ENCODE measurements around the gene PAPLN. TPM values are rescaled to one million over a fixed set of nuclear protein-coding genes. Genes with fewer than 3 reads are reported as not detected.

The PAPLN gene
- total and polyA plus RNA-seq, 9 of the 15 experiments (the other 6 are each of a cell fraction or from before 2014, with no cell fraction given) = 0.43 to 3.5 (median 1.7) TPM

DNA sequence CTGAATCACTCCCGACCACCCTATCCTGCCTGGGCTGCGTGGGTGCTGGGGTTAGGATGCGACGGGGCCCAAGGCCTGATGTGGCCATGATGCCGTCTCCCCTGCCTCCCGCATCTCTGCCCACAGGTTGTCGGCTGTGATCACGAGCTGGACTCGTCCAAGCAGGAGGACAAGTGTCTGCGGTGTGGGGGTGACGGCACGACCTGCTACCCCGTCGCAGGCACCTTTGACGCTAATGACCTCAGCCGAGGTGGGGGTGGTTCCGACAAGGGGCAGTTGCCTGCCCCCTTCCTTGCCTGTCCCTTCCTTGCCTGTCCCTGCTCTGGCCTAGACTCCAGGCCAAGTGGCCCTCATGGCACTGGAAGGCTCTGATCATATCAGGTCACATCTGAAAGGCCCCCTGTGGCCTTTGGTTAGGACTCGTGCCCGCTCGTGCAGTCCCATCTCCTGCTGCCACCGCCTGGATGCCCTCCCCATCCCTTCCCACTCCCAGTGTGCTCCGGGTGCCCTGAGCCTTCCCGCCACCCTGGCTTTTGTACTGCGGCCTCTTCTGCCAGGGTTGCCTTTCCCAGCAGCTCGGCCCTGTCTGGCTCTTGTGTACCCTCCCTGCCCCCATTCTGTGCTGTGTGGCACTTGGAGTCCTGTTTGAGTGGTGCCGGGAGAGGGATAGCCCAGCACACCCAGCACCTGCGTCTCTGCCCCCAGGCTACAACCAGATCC, 13.6 kb downstream of the PAPLN start:
- POLR2A ChIA-PET = no interaction called here
- no peak for FAIRE-seq
- H3K27me3 ChIP-seq (ENCODE audit: control insufficient read depth in 2 of 2, insufficient read depth in 2 of 2, low read length in 2 of 2) = no peaks in the 10 kb centered on the region
- TF ChIP-seq, protein P1, sequence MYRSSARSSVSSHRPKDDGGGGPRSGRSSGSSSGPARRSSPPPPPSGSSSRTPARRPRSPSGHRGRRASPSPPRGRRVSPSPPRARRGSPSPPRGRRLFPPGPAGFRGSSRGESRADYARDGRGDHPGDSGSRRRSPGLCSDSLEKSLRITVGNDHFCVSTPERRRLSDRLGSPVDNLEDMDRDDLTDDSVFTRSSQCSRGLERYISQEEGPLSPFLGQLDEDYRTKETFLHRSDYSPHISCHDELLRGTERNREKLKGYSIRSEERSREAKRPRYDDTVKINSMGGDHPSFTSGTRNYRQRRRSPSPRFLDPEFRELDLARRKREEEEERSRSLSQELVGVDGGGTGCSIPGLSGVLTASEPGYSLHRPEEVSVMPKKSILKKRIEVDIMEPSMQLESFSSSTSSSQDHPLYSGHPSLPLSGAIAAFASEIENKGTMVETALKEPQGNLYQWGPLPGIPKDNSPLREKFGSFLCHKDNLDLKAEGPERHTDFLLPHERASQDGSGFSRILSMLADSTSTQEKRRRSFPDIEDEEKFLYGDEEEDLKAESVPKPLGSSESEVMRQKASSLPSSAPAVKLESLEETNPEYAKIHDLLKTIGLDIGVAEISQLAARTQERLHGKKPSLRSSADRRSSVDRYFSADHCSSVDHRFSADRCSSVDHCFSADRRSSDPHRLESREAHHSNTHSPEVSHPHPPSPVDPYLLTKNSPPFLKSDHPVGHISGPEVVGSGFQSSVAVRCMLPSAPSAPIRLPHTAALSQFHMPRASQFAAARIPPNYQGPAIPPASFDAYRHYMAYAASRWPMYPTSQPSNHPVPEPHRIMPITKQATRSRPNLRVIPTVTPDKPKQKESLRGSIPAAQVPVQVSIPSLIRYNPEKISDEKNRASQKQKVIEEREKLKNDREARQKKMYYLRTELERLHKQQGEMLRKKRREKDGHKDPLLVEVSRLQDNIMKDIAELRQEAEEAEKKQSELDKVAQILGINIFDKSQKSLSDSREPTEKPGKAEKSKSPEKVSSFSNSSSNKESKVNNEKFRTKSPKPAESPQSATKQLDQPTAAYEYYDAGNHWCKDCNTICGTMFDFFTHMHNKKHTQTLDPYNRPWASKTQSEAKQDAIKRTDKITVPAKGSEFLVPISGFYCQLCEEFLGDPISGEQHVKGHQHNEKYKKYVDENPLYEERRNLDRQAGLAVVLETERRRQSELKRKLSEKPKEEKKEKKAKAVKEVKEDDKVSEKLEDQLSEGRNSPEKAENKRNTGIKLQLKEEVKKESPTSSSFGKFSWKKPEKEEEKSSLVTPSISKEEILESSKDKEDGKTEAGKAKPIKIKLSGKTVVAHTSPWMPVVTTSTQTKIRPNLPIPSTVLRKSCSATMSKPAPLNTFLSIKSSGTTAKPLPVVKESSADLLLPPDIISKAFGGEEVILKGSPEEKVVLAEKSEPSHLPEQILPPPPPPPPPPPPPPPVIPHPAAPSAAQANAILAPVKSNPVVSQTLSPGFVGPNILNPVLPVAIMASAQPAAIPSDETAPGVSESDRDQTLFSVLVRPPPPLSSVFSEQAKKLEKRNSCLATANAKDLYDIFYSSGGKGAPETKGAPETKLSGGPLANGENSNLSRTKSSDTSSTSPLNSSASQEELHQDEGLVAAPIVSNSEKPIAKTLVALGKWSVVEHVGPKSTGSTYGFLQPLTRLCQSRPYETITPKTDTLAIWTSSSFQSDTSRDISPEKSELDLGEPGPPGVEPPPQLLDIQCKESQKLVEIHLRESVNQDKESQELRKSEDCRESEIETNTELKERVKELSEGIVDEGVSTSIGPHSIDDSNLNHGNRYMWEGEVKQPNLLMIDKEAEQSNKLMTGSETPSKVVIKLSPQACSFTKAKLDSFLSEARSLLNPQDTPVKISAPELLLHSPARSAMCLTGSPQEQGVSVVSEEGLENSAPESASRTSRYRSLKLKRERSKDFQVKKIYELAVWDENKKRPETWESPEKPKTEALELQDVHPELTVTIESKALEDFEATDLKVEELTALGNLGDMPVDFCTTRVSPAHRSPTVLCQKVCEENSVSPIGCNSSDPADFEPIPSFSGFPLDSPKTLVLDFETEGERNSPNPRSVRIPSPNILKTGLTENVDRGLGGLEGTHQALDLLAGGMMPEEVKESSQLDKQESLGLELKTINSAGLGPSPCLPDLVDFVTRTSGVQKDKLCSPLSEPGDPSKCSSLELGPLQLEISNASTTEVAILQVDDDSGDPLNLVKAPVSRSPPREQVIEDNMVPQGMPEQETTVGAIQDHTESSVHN (IDR thresholded peaks at IDR 0.05; ENCODE audit: borderline replicate concordance in 1 of 2, low read depth in 1 of 2) = no peak
- no peak for TF ChIP-seq HNRNPUL1 (IDR thresholded peaks at IDR 0.05; ENCODE audit: low read length)
- no peak for TF ChIP-seq SETDB1 (IDR thresholded peaks at IDR 0.05; ENCODE audit: low read length)
- no peak for TF ChIP-seq CEBPG (CRISPR knock-in tag; IDR thresholded peaks at IDR 0.05)
- no peak for TF ChIP-seq CEBPG (tag; conservative IDR thresholded peaks at IDR 0.05 in 1 of 2, IDR thresholded peaks at IDR 0.05 in 1 of 2)
- no peak for TF ChIP-seq E2F8 (IDR thresholded peaks at IDR 0.05; ENCODE audit: low read depth, partially characterized antibody)
- no peak for TF ChIP-seq NR2F6 (CRISPR knock-in tag; IDR thresholded peaks at IDR 0.05)
- TF ChIP-seq ARHGAP35 (IDR thresholded peaks at IDR 0.05; ENCODE audit: partially characterized antibody) = no peak
- no peak for TF ChIP-seq ZNF780A (CRISPR knock-in tag; IDR thresholded peaks at IDR 0.05)
- TF ChIP-seq KLF1 (tag; IDR thresholded peaks at IDR 0.05) = no peak
- TF ChIP-seq, protein P2, sequence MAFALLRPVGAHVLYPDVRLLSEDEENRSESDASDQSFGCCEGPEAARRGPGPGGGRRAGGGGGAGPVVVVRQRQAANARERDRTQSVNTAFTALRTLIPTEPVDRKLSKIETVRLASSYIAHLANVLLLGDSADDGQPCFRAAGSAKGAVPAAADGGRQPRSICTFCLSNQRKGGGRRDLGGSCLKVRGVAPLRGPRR (CRISPR knock-in tag; IDR thresholded peaks at IDR 0.05) = no peak

More for the DNA sequence above, 13.6 kb downstream of the PAPLN start:
- in situ Hi-C loops (cut with MboI) (no loop called here), intact Hi-C loops (cut with micrococcal nuclease) (no loop called here)
- CTCF ChIA-PET (ENCODE audit: low intra/inter-chr PET ratio) = no interaction called here
- Histone ChIP-seq H3K79me2 (ENCODE audit: control insufficient read depth, insufficient read depth, low read length) (no peaks in the 10 kb centered on the region), H2AFZ (ENCODE audit: low read depth, low read length) (no peak overlapping the region), H3K27ac (ENCODE audit: extremely low read depth, low read depth, low read length) (no peak overlapping the region), H3K4me3 (no peak overlapping the region), H3K36me3 (ENCODE audit: control insufficient read depth, insufficient read depth, low read length) (no peaks in the 10 kb centered on the region), H3K9ac (ENCODE audit: insufficient read depth in 1 of 2, low read depth in 2 of 2, low read length in 2 of 2) (no peak overlapping the region), H4K20me1 (replicated peaks; ENCODE audit: control insufficient read depth, insufficient read depth, low read length) (no peaks in the 10 kb centered on the region), H3K9me3 (replicated peaks; ENCODE audit: control insufficient read depth, insufficient read depth, low read depth, low read length) (no peaks in the 10 kb centered on the region), H3K4me1 (replicated peaks in 1 of 2; ENCODE audit: control insufficient read depth in 2 of 2, insufficient read depth in 2 of 2, low read length in 2 of 2) (peaks cover 9 to 29% of the 10 kb centered on the region in 2 experiments; a peak in 4 of 5 replicates), H3K4me2 (ENCODE audit: insufficient read depth, low read length) (no peak overlapping the region), H3K9me1 (ENCODE audit: control insufficient read depth, insufficient read depth, low read length) (no peaks in the 10 kb centered on the region)
- WGBS (ENCODE audit: insufficient coverage, low coverage, missing lambda C conversion rate) = 55% methylated on average over 8 of the region's 27 CpGs
- DNase-seq (ENCODE audit: extremely low read depth in 1 of 4, low spot score in 3 of 4) (no peak), ATAC-seq (no peak)
- BruUV-seq (replicated peaks) = no TSS peak
